ENCODE results near the gene WWC1. TPM values are rescaled to one million over a fixed set of nuclear protein-coding genes. Genes with fewer than 3 reads are reported as not detected.
"Not testable (repeated sequence)": the region's sequence is repeated elsewhere in the genome, so short reads cannot be mapped to it uniquely, and the experiment has no call there.

WWC1 gene
- total and polyA plus RNA-seq, 7 experiments from 2014 or later, result 0.02 to 1.4 (median 0.66) TPM; not detected in 1

- Histone ChIP-seq H3K27me3 (ENCODE audit: control insufficient read depth in 2 of 2, insufficient read depth in 2 of 2, low read length in 2 of 2) (no peaks in the 10 kb centered on the region), H3K9me3 (ENCODE audit: control insufficient read depth in 2 of 3, low read length in 3 of 3) (no peaks in the 10 kb centered on the region), H3K4me1 (ENCODE audit: control insufficient read depth in 2 of 2, insufficient read depth in 2 of 2, low read length in 2 of 2) (no peaks in the 10 kb centered on the region), H3K36me3 (ENCODE audit: control insufficient read depth in 2 of 3, insufficient read depth in 3 of 3, low read length in 3 of 3) (no peaks in the 10 kb centered on the region), H3K27ac (ENCODE audit: low read depth, low read length) (no peak overlapping the region), H3K4me3 (ENCODE audit: low read length) (no peak overlapping the region)
- intact Hi-C loops (cut with micrococcal nuclease), result no loop called here
- no peak for DNase-seq
- H3K4me3 Mint-ChIP-seq, result no peak overlapping the region
- ChIA-PET POLR2A (no interaction called here), CTCF (no interaction called here)
- H3K27me3 Mint-ChIP-seq, result peaks cover 0 to 4% (median 0%) of the 10 kb centered on the region in 5 donors
- H3K4me1 Mint-ChIP-seq, result no peaks in the 10 kb centered on the region
- H3K36me3 Mint-ChIP-seq, result peaks cover 0 to 3% (median 0%) of the 10 kb centered on the region in 5 donors
- ATAC-seq, result no peak
- no peaks in the 10 kb centered on the region for H3K9me3 Mint-ChIP-seq
- peak overlapping the region in 1 of 9 donors; percentile 54 for H3K27ac Mint-ChIP-seq
Measured at GRCh38 chr5:168428552-168428951, 137.1 kb downstream of the WWC1 start.

- Mint-ChIP-seq H3K4me1 (no peaks in the 10 kb centered on the region), H3K4me3 (no peak overlapping the region), H3K9me3 (no peaks in the 10 kb centered on the region), H3K36me3 (no peaks in the 10 kb centered on the region), H3K27me3 (peaks cover 0 to 7% (median 0%) of the 10 kb centered on the region in 5 donors), H3K27ac (no peak overlapping the region)
- no peak for ATAC-seq
- Histone ChIP-seq H3K9me3 (ENCODE audit: control insufficient read depth in 2 of 3, low read length in 3 of 3) (no peaks in the 10 kb centered on the region), H3K4me1 (ENCODE audit: control insufficient read depth in 2 of 2, insufficient read depth in 2 of 2, low read length in 2 of 2) (no peaks in the 10 kb centered on the region), H3K4me3 (ENCODE audit: low read length) (no peak overlapping the region), H3K27ac (ENCODE audit: low read depth, low read length) (no peak overlapping the region), H3K36me3 (ENCODE audit: control insufficient read depth in 2 of 3, insufficient read depth in 3 of 3, low read length in 3 of 3) (no peaks in the 10 kb centered on the region), H3K27me3 (ENCODE audit: control insufficient read depth in 2 of 2, insufficient read depth in 2 of 2, low read length in 2 of 2) (no peaks in the 10 kb centered on the region)
- DNase-seq, result no peak
- intact Hi-C loops (cut with micrococcal nuclease), result no loop called here
- CTCF ChIA-PET, result no interaction called here
- POLR2A ChIA-PET, result no interaction called here
Measured at GRCh38 chr5:168430296-168430695, 138.9 kb downstream of the WWC1 start.

GRCh38 chr5:168432903-168433302 is 141.5 kb downstream of the WWC1 start:
- Mint-ChIP-seq H3K4me1 (no peaks in the 10 kb centered on the region), H3K27ac (no peak overlapping the region), H3K4me3 (no peak overlapping the region), H3K9me3 (no peaks in the 10 kb centered on the region), H3K36me3 (no peaks in the 10 kb centered on the region), H3K27me3 (peaks cover 0 to 22% (median 2%) of the 10 kb centered on the region in 5 donors)
- Histone ChIP-seq H3K4me3 (ENCODE audit: low read length) (no peak overlapping the region), H3K27me3 (ENCODE audit: control insufficient read depth in 2 of 2, insufficient read depth in 2 of 2, low read length in 2 of 2) (no peaks in the 10 kb centered on the region), H3K9me3 (ENCODE audit: control insufficient read depth in 2 of 3, low read length in 3 of 3) (no peaks in the 10 kb centered on the region), H3K4me1 (ENCODE audit: control insufficient read depth in 2 of 2, insufficient read depth in 2 of 2, low read length in 2 of 2) (no peaks in the 10 kb centered on the region), H3K36me3 (ENCODE audit: control insufficient read depth in 2 of 3, insufficient read depth in 3 of 3, low read length in 3 of 3) (no peaks in the 10 kb centered on the region), H3K27ac (ENCODE audit: low read depth, low read length) (no peak overlapping the region)
- ChIA-PET CTCF (no interaction called here), POLR2A (no interaction called here)
- ATAC-seq (no peak), DNase-seq (no peak)
- intact Hi-C loops (cut with micrococcal nuclease), result no loop called here

GRCh38 chr5:168434001-168434400 is 142.6 kb downstream of the WWC1 start:
- CTCF ChIA-PET, result no interaction called here

GRCh38 chr5:168434746-168435321 is 143.4 kb downstream of the WWC1 start:
- Mint-ChIP-seq H3K36me3 (no peaks in the 10 kb centered on the region), H3K4me3 (no peak overlapping the region), H3K27me3 (peaks cover 0 to 25% (median 0%) of the 10 kb centered on the region in 5 donors), H3K9me3 (no peaks in the 10 kb centered on the region), H3K27ac (no peak overlapping the region), H3K4me1 (no peaks in the 10 kb centered on the region)
- Histone ChIP-seq H3K9me3 (ENCODE audit: control insufficient read depth in 2 of 3, low read length in 3 of 3) (no peaks in the 10 kb centered on the region), H3K27me3 (ENCODE audit: control insufficient read depth in 2 of 2, insufficient read depth in 2 of 2, low read length in 2 of 2) (no peaks in the 10 kb centered on the region), H3K4me3 (ENCODE audit: low read length) (no peak overlapping the region), H3K4me1 (ENCODE audit: control insufficient read depth in 2 of 2, insufficient read depth in 2 of 2, low read length in 2 of 2) (no peaks in the 10 kb centered on the region), H3K36me3 (ENCODE audit: control insufficient read depth in 2 of 3, insufficient read depth in 3 of 3, low read length in 3 of 3) (no peaks in the 10 kb centered on the region), H3K27ac (ENCODE audit: low read depth, low read length) (no peak overlapping the region)
- CTCF ChIA-PET, result no interaction called here
- ATAC-seq, result no peak
- no peak for DNase-seq
- POLR2A ChIA-PET, result no interaction called here
- intact Hi-C loops (cut with micrococcal nuclease), result loop anchor here in 1 of 2 donors (5.0 kb wide), 2 partner anchors 143 to 168 kb away; partner anchors contain the start of gene WWC1

More at GRCh38 chr5:168434001-168434400, 142.6 kb downstream of the WWC1 start:
- Histone ChIP-seq H3K27me3 (ENCODE audit: control insufficient read depth in 2 of 2, insufficient read depth in 2 of 2, low read length in 2 of 2) (no peaks in the 10 kb centered on the region), H3K4me1 (ENCODE audit: control insufficient read depth in 2 of 2, insufficient read depth in 2 of 2, low read length in 2 of 2) (no peaks in the 10 kb centered on the region), H3K4me3 (ENCODE audit: low read length) (no peak overlapping the region), H3K36me3 (ENCODE audit: control insufficient read depth in 2 of 3, insufficient read depth in 3 of 3, low read length in 3 of 3) (no peaks in the 10 kb centered on the region), H3K27ac (ENCODE audit: low read depth, low read length) (no peak overlapping the region), H3K9me3 (ENCODE audit: control insufficient read depth in 2 of 3, low read length in 3 of 3) (no peaks in the 10 kb centered on the region)
- DNase-seq (no peak), ATAC-seq (no peak)
- H3K27me3 Mint-ChIP-seq, result peaks cover 0 to 22% (median under 1%) of the 10 kb centered on the region in 5 donors
- POLR2A ChIA-PET, result no interaction called here
- no peaks in the 10 kb centered on the region for H3K4me1 Mint-ChIP-seq
- intact Hi-C loops (cut with micrococcal nuclease), result no loop called here
- no peaks in the 10 kb centered on the region for H3K36me3 Mint-ChIP-seq
- H3K9me3 Mint-ChIP-seq, result no peaks in the 10 kb centered on the region
- no peak overlapping the region for H3K27ac Mint-ChIP-seq
- H3K4me3 Mint-ChIP-seq, result no peak overlapping the region

- H3K9me3 ChIP-seq (ENCODE audit: control insufficient read depth in 2 of 3, low read length in 3 of 3); ATAC-seq; H3K4me1 ChIP-seq (ENCODE audit: control insufficient read depth in 2 of 2, insufficient read depth in 2 of 2, low read length in 2 of 2); POLR2A ChIA-PET; H3K27ac ChIP-seq (ENCODE audit: low read depth, low read length); H3K36me3 Mint-ChIP-seq; H3K4me3 Mint-ChIP-seq; DNase-seq; H3K4me3 ChIP-seq (ENCODE audit: low read length); H3K27me3 ChIP-seq (ENCODE audit: control insufficient read depth in 2 of 2, insufficient read depth in 2 of 2, low read length in 2 of 2); H3K27ac Mint-ChIP-seq; H3K9me3 Mint-ChIP-seq; H3K36me3 ChIP-seq (ENCODE audit: control insufficient read depth in 2 of 3, insufficient read depth in 3 of 3, low read length in 3 of 3); H3K4me1 Mint-ChIP-seq; CTCF ChIA-PET: not testable (repeated sequence)
- peaks cover 0 to 27% (median 0%) of the 10 kb centered on the region in 5 donors for H3K27me3 Mint-ChIP-seq
- intact Hi-C loops (cut with micrococcal nuclease), result loop anchor here in 1 of 2 donors (5.0 kb wide), 2 partner anchors 143 to 168 kb away; partner anchors contain the start of gene WWC1
Measured at GRCh38 chr5:168435340-168435739, 143.9 kb downstream of the WWC1 start.

GRCh38 chr5:168438349-168438748 is 146.9 kb downstream of the WWC1 start:
- DNase-seq (no peak), ATAC-seq (no peak)
- Histone ChIP-seq H3K9me3 (ENCODE audit: control insufficient read depth in 2 of 3, low read length in 3 of 3) (no peaks in the 10 kb centered on the region), H3K27me3 (ENCODE audit: control insufficient read depth in 2 of 2, insufficient read depth in 2 of 2, low read length in 2 of 2) (no peaks in the 10 kb centered on the region), H3K4me3 (ENCODE audit: low read length) (no peak overlapping the region), H3K36me3 (ENCODE audit: control insufficient read depth in 2 of 3, insufficient read depth in 3 of 3, low read length in 3 of 3) (no peaks in the 10 kb centered on the region), H3K27ac (ENCODE audit: low read depth, low read length) (no peak overlapping the region), H3K4me1 (ENCODE audit: control insufficient read depth in 2 of 2, insufficient read depth in 2 of 2, low read length in 2 of 2) (no peaks in the 10 kb centered on the region)
- ChIA-PET CTCF (no interaction called here), POLR2A (interaction anchor here (0.7 kb wide), 1 partner anchor 38 kb away, joined by 3 read pairs; no protein-coding TSS in a partner anchor)
- no peaks in the 10 kb centered on the region for H3K4me1 Mint-ChIP-seq
- H3K4me3 Mint-ChIP-seq, result no peak overlapping the region
- intact Hi-C loops (cut with micrococcal nuclease), result loop anchor here in 1 of 2 donors (5.0 kb wide), 2 partner anchors 146 to 171 kb away; partner anchors contain the start of gene WWC1
- H3K27me3 Mint-ChIP-seq, result peaks cover 0 to 27% (median 0%) of the 10 kb centered on the region in 5 donors
- H3K36me3 Mint-ChIP-seq, result peaks cover 0 to 3% (median 0%) of the 10 kb centered on the region in 5 donors
- no peaks in the 10 kb centered on the region for H3K9me3 Mint-ChIP-seq
- H3K27ac Mint-ChIP-seq, result no peak overlapping the region

Measured in naive thymus-derived CD4-positive, alpha-beta T cell (primary cell).